GM10847 (cell line): ENCODE data around the gene TFF1.

Experiments
- POLR2A ChIP-seq: IDR thresholded peaks from 2 replicates; pipeline ENCODE4 v1.6.1; 2011; ENCODE audit not compliant: insufficient read length; ENCODE audit errors: extremely low read depth

Gene TFF1

GRCh38 chr21:42347601-42348327, 18.6 kb downstream of the TFF1 start:
- no peak for TF ChIP-seq POLR2A

DNA sequence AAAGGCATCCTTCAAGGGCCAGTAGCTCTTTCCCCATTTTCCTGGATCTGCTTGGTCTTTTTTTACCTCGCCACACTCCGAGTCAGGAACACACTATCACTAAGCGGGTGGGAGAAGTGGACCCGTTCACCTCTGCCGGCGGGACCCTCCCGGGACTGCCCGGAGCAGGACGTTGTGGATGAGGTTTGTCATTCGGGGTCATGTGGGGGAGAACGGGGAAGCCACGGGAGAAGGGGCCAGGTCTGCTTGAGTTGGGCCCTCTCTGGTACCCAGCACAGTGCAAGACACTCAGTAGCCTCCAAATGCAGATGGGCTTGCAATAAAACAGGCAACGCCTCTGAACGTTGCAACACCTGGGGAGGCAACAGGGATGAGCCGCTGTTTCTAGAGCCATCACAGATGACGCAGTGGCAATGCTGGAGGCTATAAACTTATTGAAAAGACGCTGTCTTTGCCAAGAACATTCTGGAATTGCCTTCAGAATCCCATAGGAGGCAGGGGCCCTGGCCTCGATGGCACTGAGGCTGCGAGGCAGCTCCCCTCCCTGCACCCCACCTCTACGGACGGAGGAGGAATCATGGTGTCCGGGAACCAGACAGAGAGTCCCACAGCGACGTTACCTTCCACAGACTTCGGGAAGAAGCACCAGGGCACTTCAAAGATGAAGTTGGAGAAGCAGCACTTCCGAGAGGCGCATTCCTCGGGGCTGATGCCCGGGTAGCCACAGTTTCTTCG, 19.3 kb downstream of the TFF1 start:
- no peak for TF ChIP-seq POLR2A

GRCh38 chr21:42346441-42346840, 19.9 kb downstream of the TFF1 start:
- no peak for TF ChIP-seq POLR2A

- no peak for TF ChIP-seq POLR2A
Measured at GRCh38 chr21:42344631-42345030, 21.7 kb downstream of the TFF1 start.

GRCh38 chr21:42343963-42344510, 22.3 kb downstream of the TFF1 start:
- no peak for TF ChIP-seq POLR2A

GRCh38 chr21:42343556-42343955, 22.8 kb downstream of the TFF1 start:
- no peak for TF ChIP-seq POLR2A

DNA sequence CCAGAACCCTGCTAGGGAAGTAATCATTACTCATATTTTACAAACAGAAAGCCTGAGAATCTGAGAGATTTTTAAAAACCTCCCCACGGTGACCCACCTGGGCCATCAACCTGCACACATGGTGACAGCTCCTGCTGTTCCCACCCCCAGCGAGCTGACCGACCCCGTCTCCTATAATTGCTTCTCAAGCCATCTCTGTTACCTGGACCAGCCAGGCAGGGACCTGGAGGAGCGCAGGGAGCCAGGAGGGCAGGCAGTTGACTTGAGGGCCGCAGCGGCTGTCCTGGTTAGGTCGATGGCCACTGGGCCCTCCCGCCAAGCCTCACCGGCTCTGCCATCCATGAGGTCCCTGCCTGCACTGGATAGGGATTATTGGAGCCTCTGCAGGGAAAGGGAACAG, 23.2 kb downstream of the TFF1 start:
- no peak for TF ChIP-seq POLR2A

DNA sequence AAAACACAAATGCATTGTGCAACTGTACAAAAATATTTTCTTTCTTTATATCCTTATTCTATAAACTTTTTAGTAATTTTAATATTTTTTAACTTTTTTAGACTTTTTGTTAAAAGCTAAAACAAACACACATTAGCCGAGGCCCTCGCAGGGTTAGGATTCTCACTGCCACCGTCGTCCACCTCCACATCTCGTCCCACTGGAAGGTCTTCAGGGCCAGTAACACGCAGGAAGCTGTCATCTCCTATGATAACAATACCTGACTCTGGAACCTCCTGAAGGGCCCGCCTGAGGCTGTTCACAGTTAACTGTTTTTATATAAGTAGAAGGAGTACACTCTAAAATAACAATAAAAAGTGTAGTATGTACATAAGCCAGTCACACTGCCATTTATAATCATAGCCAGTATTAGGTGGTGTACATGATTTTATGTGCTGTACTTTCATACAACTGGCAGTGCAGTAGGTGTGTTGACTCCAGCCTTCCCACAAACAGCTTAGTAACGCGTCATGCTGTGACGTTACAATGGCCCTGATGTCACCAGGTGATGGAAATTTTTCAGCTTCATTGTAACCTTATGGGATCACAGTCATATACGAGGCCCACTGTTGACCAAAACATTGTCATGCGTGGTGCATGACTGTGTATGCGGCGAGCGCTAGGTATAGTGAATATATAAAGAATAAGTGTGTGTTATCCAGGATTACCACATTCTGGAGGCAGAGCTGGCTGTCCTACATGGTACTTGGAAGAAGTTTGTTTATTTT, 24.4 kb downstream of the TFF1 start:
- TF ChIP-seq POLR2A, result no peak

GRCh38 chr21:42340187-42341050, 25.9 kb downstream of the TFF1 start:
- no peak for TF ChIP-seq POLR2A

- no peak for TF ChIP-seq POLR2A
Measured at GRCh38 chr21:42338729-42339715, 27.3 kb downstream of the TFF1 start.

DNA sequence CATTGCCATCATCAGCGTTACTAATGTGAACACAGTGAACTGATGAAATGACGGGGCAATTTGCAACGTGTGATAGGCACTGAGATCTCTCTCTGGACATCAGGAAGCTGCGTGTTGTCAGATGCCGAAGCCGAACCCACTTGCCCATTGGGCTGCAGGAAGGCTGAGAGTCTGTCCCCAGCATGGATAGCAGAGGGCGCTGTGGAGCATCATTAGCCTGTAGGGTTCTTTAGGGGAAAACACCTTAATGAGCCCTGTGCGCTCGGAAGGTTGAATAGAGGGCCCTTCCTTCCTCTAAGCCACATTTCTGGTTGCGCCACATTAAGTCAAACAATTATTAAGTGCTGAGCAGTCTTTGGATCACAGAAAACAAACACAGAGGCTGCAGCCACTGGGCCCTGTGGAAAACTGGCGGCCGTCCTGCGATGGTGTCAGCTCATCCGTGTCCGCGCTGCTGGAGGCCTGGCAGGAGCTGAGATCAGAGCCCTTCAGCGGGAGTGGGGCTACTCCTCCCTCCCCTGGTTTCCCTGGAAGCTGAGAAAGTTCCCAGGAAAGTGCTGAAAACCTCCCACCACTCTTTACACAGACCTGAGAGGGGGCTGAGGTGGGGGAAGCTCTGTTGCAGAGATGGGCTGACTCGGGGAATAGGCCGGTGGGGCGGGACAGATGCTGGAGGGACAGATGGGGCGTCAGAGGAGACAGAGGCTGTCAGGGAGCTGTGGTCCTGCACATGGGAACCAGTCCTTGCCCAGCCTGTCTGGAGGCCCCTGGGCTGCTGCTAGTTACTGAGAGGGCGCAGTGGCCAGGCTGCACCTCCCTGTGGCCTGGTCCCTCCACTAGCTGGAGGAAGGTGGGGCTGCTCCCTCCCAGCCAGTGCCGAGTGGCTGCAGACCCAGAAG, 28.3 kb downstream of the TFF1 start:
- TF ChIP-seq POLR2A, result no peak

DNA sequence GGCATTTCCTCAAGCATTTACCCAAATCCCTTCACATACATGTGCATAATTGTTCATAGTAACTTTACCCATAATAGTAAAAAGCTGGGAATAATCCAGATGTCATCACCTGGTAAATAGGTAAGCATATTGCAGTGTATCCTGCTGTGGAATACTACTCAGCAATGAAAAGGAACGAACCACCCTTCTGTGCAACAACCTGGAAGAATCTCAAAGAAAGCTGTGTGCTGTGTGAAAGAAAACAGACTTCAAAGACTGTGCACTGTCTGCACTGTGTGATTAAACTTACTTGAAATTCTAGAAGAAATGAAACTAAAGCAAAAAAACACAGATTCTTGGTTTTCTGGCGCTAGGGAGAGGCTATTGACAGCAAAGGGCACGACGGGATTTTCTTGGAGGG, 29.1 kb downstream of the TFF1 start:
- no peak for TF ChIP-seq POLR2A

DNA sequence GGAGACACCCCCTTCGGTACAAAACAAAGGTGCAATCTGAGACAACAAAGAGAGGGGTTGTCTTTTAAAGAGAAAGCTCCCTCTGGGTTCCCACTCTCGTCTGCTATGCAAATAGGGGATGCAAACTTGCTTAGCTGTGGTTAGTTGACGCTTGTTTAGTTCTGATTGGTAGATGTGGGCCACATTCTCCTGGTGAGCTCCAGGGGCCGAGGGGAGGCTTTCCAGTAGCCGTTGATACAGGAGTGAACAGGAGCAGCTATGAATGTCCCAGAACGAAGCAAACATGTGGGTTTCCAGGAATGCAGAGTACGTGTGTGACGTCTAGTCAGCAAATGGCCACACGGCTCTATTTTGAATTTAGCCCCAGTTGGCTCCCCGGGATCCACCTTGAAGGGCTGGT, 30.3 kb downstream of the TFF1 start:
- no peak for TF ChIP-seq POLR2A
